ENCODE measurements around the gene FRAS1.
"Not testable (repeated sequence)": the region's sequence is repeated elsewhere in the genome, so short reads cannot be mapped to it uniquely, and the experiment has no call there.

FRAS1 gene

GRCh38 chr4:78217557-78217956, 160.4 kb downstream of the FRAS1 start:
- DNase-seq (ENCODE audit: low read depth in 2 of 2), result no peak

GRCh38 chr4:78218260-78218659, 161.1 kb downstream of the FRAS1 start:
- no peak for DNase-seq (ENCODE audit: low read depth in 2 of 2)

GRCh38 chr4:78219825-78220224, 162.7 kb downstream of the FRAS1 start:
- DNase-seq (ENCODE audit: low read depth in 2 of 2), result no peak

- DNase-seq (ENCODE audit: low read depth in 2 of 2), result no peak
Observed at GRCh38 chr4:78220283-78220682, 163.2 kb downstream of the FRAS1 start.

- no peak for DNase-seq (ENCODE audit: low read depth in 2 of 2)
Observed at GRCh38 chr4:78222575-78223186, 165.6 kb downstream of the FRAS1 start.

GRCh38 chr4:78225236-78225635, 168.1 kb downstream of the FRAS1 start:
- DNase-seq (ENCODE audit: low read depth in 2 of 2), result no peak

- DNase-seq (ENCODE audit: low read depth in 2 of 2), result no peak
Observed at GRCh38 chr4:78226279-78226678, 169.2 kb downstream of the FRAS1 start.

GRCh38 chr4:78227411-78228057, 170.4 kb downstream of the FRAS1 start:
- DNase-seq (ENCODE audit: low read depth in 2 of 2), result no peak

- no peak for DNase-seq (ENCODE audit: low read depth in 2 of 2)
Observed at GRCh38 chr4:78235800-78236199, 178.7 kb downstream of the FRAS1 start.

GRCh38 chr4:78237360-78237759, 180.2 kb downstream of the FRAS1 start:
- no peak for DNase-seq (ENCODE audit: low read depth in 2 of 2)

GRCh38 chr4:78242071-78242470, 184.9 kb downstream of the FRAS1 start:
- no peak for DNase-seq (ENCODE audit: low read depth in 2 of 2)

- DNase-seq (ENCODE audit: low read depth in 2 of 2), result no peak
Observed at GRCh38 chr4:78244705-78245485, 187.8 kb downstream of the FRAS1 start.

- DNase-seq (ENCODE audit: low read depth in 2 of 2), result no peak
Observed at GRCh38 chr4:78247536-78248285, 190.6 kb downstream of the FRAS1 start.

GRCh38 chr4:78250500-78250899, 193.4 kb downstream of the FRAS1 start:
- no peak for DNase-seq (ENCODE audit: low read depth in 2 of 2)

- not testable (repeated sequence) for DNase-seq (ENCODE audit: low read depth in 2 of 2)
Observed at GRCh38 chr4:78252773-78253172, 195.7 kb downstream of the FRAS1 start.

GRCh38 chr4:78254893-78255292, 197.8 kb downstream of the FRAS1 start:
- no peak for DNase-seq (ENCODE audit: low read depth in 2 of 2)

GRCh38 chr4:78265006-78265405, 207.9 kb downstream of the FRAS1 start:
- no peak for DNase-seq (ENCODE audit: low read depth in 2 of 2)

GRCh38 chr4:78267790-78268189, 210.7 kb downstream of the FRAS1 start:
- DNase-seq (ENCODE audit: low read depth in 2 of 2), result no peak

- DNase-seq (ENCODE audit: low read depth in 2 of 2), result no peak
Observed at GRCh38 chr4:78268597-78268996, 211.5 kb downstream of the FRAS1 start.

- DNase-seq (ENCODE audit: low read depth in 2 of 2), result not testable (repeated sequence)
Observed at GRCh38 chr4:78275450-78275849, 218.3 kb downstream of the FRAS1 start.

- DNase-seq (ENCODE audit: low read depth in 2 of 2), result no peak
Observed at GRCh38 chr4:78286281-78286680, 229.2 kb downstream of the FRAS1 start.

- no peak for DNase-seq (ENCODE audit: low read depth in 2 of 2)
Observed at GRCh38 chr4:78288327-78288726, 231.2 kb downstream of the FRAS1 start.
